ENCODE measurements around the gene CPLANE1. TPM values are rescaled to one million over a fixed set of nuclear protein-coding genes. Genes with fewer than 3 reads are reported as not detected.

Gene CPLANE1
- total RNA-seq, 1 donor from 2014 or later, result 23.1 TPM

DNA sequence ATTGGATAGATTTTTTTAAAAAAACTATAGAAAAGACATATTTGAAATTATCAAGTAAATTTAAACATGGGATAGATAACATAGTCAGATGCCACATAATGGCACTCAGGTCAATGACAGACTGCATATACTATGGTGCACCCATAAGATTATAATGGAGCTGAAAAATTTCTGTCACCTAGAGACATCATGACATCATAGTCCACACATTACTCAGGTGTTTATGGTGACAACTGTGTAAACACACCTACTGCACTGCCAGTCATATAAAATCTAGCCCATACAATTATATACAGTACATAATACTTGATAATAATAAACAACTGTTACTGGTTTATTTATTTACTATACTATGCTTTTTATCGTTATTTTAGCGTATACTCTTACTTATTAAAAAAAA lies 58.6 kb downstream of the CPLANE1 start:
- no peaks in the 10 kb centered on the region for H3K4me1 Mint-ChIP-seq (ENCODE audit: unreplicated experiment)
- no peaks in the 10 kb centered on the region for H3K9me3 Mint-ChIP-seq
- H3K4me3 Mint-ChIP-seq, result no peak overlapping the region
- no peak overlapping the region for H3K27ac Mint-ChIP-seq
- no peaks in the 10 kb centered on the region for H3K27me3 Mint-ChIP-seq
- TF ChIP-seq, protein P1, sequence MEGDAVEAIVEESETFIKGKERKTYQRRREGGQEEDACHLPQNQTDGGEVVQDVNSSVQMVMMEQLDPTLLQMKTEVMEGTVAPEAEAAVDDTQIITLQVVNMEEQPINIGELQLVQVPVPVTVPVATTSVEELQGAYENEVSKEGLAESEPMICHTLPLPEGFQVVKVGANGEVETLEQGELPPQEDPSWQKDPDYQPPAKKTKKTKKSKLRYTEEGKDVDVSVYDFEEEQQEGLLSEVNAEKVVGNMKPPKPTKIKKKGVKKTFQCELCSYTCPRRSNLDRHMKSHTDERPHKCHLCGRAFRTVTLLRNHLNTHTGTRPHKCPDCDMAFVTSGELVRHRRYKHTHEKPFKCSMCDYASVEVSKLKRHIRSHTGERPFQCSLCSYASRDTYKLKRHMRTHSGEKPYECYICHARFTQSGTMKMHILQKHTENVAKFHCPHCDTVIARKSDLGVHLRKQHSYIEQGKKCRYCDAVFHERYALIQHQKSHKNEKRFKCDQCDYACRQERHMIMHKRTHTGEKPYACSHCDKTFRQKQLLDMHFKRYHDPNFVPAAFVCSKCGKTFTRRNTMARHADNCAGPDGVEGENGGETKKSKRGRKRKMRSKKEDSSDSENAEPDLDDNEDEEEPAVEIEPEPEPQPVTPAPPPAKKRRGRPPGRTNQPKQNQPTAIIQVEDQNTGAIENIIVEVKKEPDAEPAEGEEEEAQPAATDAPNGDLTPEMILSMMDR (conservative IDR thresholded peaks at IDR 0.05), result no peak
- H3K36me3 Mint-ChIP-seq, result peaks cover 13% of the 10 kb centered on the region
- no peak for DNase-seq (ENCODE audit: extremely low spot score, unreplicated experiment)

DNA sequence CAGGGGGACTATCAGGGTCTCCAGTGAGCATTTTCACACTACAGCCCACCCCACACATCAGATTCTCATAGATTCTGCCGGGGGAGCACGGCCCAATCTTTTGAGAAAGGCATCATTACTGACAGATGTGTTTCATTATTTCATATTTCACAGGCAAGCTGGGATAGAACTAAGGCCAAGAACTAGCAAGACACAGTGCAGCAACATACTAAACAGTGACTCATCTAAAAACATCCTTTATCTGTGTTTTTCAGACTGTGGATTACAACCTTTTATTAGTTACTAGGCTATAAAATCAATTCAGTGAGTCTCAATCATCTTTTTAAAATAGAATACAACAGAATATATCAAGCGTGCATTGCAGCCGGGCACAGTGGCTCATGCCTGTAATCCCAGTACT lies 59.8 kb downstream of the CPLANE1 start:
- H3K27me3 Mint-ChIP-seq, result no peaks in the 10 kb centered on the region
- H3K4me1 Mint-ChIP-seq (ENCODE audit: unreplicated experiment), result no peaks in the 10 kb centered on the region
- no peak overlapping the region for H3K27ac Mint-ChIP-seq
- no peaks in the 10 kb centered on the region for H3K9me3 Mint-ChIP-seq
- no peak overlapping the region for H3K4me3 Mint-ChIP-seq
- TF ChIP-seq, protein P1 (conservative IDR thresholded peaks at IDR 0.05), result no peak
- DNase-seq (ENCODE audit: extremely low spot score, unreplicated experiment), result no peak
- H3K36me3 Mint-ChIP-seq, result peaks cover 11% of the 10 kb centered on the region

DNA sequence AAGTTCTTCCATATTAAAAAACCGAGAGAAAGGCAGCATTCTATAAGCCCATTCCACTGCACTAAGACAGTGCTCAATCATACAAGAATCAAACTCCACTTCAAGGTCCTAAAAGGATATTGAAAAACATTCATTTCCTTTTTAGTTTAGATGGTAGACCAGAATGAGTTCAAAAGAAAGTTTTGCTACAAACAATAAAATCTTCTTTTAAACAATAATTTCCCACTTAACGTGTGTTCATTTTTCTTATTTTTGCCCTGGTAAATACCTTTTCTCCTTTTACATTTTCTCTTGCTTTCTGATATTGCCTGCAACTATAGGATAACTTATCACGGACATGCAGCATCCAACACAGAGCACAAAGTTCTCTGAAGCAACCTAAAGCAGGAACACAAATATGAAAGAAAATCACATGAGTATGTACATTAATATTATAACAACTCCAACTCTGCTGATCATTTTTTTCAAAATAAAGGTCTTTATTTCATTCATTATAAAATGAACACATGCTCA lies 61.7 kb downstream of the CPLANE1 start:
- TF ChIP-seq, protein P1 (conservative IDR thresholded peaks at IDR 0.05), result no peak
- Mint-ChIP-seq H3K27me3 (no peaks in the 10 kb centered on the region), H3K4me1 (ENCODE audit: unreplicated experiment) (no peaks in the 10 kb centered on the region), H3K27ac (no peak overlapping the region), H3K4me3 (no peak overlapping the region), H3K9me3 (no peaks in the 10 kb centered on the region), H3K36me3 (peaks cover 21% of the 10 kb centered on the region)
- no peak for DNase-seq (ENCODE audit: extremely low spot score, unreplicated experiment)

DNA sequence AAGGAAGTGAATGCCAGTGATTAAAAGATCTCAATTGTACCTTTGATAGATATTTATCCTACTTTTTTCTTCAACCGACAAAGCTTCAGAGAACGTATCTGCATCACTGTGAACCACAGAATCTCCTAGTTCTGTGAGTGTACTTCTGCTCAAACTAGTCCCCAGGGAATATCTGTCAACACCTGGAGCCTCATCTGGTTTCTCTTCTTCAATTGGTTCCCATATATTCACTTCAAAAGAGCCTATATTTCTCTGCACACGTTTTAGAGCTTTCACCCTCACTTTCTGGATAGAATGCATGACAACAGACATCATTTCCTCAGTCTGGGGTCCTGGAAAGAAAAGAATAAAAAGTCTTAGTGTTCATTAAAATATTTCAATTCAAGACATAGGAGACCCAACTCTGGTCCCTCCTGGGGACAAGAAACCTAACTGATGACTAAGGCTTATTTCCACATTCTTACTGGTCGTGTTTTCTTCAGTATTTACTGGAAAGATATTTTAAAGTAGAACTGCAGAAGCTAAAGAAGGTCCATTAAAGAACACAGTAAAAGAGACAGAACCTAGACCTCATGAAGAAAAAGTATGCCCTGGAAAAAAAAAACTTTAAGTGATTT lies 64.3 kb downstream of the CPLANE1 start:
- H3K4me1 Mint-ChIP-seq (ENCODE audit: unreplicated experiment), result no peaks in the 10 kb centered on the region
- TF ChIP-seq, protein P1 (conservative IDR thresholded peaks at IDR 0.05), result no peak
- H3K36me3 Mint-ChIP-seq, result peaks cover 25% of the 10 kb centered on the region
- no peak overlapping the region for H3K27ac Mint-ChIP-seq
- no peak overlapping the region for H3K4me3 Mint-ChIP-seq
- H3K9me3 Mint-ChIP-seq, result no peaks in the 10 kb centered on the region
- no peaks in the 10 kb centered on the region for H3K27me3 Mint-ChIP-seq
- DNase-seq (ENCODE audit: extremely low spot score, unreplicated experiment), result no peak

DNA sequence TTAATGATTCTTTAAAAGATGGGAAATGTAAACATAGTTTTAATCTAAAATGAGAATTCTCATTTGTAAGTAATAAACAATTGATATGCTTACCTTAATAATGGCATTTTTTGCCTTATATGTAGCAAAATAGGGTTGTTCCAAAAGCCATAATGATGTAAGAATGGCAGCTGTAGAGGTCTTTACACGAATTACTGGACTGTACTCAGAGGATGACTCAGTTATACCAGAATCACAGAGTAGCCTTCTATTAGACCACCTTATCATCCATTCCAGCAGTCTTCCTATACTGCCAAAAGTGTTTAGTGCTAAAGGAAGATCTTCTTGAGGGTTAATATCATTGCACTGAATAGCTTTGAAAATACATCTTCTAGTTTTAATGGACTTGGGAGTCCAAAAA lies 66.5 kb downstream of the CPLANE1 start:
- DNase-seq (ENCODE audit: extremely low spot score, unreplicated experiment), result no peak
- Mint-ChIP-seq H3K4me3 (no peak overlapping the region), H3K27me3 (no peaks in the 10 kb centered on the region), H3K36me3 (peaks cover 26% of the 10 kb centered on the region), H3K9me3 (no peaks in the 10 kb centered on the region), H3K27ac (no peak overlapping the region), H3K4me1 (ENCODE audit: unreplicated experiment) (no peaks in the 10 kb centered on the region)
- TF ChIP-seq, protein P1 (conservative IDR thresholded peaks at IDR 0.05), result no peak

Data from type B pancreatic cell (in vitro differentiated cells).